ENCODE data around the gene COMP.

GRCh38 chr19:18756896-18757295, 34.2 kb downstream of the COMP start:
- TF ChIP-seq CTCF (IDR thresholded peaks at IDR 0.05) (no peak), POLR2AphosphoS5 (IDR thresholded peaks at IDR 0.05; ENCODE audit: insufficient read depth in 1 of 2, low read depth in 1 of 2) (peak in 1 of 2 donors; percentile 15)
